ENCODE results near the gene NOX3. TPM values are rescaled to one million over a fixed set of nuclear protein-coding genes. Genes with fewer than 3 reads are reported as not detected.
"Not testable (repeated sequence)": the region's sequence is repeated elsewhere in the genome, so short reads cannot be mapped to it uniquely, and the experiment has no call there.

Gene NOX3
- total RNA-seq, 1 donor from 2014 or later, result not detected

- no peak for DNase-seq (ENCODE audit: low spot score)
- Mint-ChIP-seq H3K36me3 (ENCODE audit: low read depth) (no peaks in the 10 kb centered on the region), H3K9me3 (no peaks in the 10 kb centered on the region), H3K4me3 (no peak overlapping the region), H3K4me1 (ENCODE audit: low read depth) (no peaks in the 10 kb centered on the region), H3K27ac (no peak overlapping the region), H3K27me3 (ENCODE audit: insufficient read depth) (no peaks in the 10 kb centered on the region)
- intact Hi-C loops (cut with micrococcal nuclease), result no loop called here
These were observed 31.9 kb upstream of the NOX3 start for GRCh38 chr6:155487371-155488130.

- no peaks in the 10 kb centered on the region for H3K4me1 Mint-ChIP-seq (ENCODE audit: low read depth)
- H3K9me3 Mint-ChIP-seq, result no peaks in the 10 kb centered on the region
- no peaks in the 10 kb centered on the region for H3K36me3 Mint-ChIP-seq (ENCODE audit: low read depth)
- intact Hi-C loops (cut with micrococcal nuclease), result no loop called here
- no peak for DNase-seq (ENCODE audit: low spot score)
- no peak overlapping the region for H3K4me3 Mint-ChIP-seq
- H3K27ac Mint-ChIP-seq, result no peak overlapping the region
- no peaks in the 10 kb centered on the region for H3K27me3 Mint-ChIP-seq (ENCODE audit: insufficient read depth)
These were observed 31.2 kb upstream of the NOX3 start for GRCh38 chr6:155486721-155487294.

GRCh38 chr6:155485756-155486155 is 30.1 kb upstream of the NOX3 start:
- Mint-ChIP-seq H3K27me3 (ENCODE audit: insufficient read depth) (no peaks in the 10 kb centered on the region), H3K36me3 (ENCODE audit: low read depth) (no peaks in the 10 kb centered on the region), H3K27ac (no peak overlapping the region), H3K4me3 (no peak overlapping the region), H3K9me3 (no peaks in the 10 kb centered on the region), H3K4me1 (ENCODE audit: low read depth) (no peaks in the 10 kb centered on the region)
- no peak for DNase-seq (ENCODE audit: low spot score)
- intact Hi-C loops (cut with micrococcal nuclease), result no loop called here

- Mint-ChIP-seq H3K4me1 (ENCODE audit: low read depth) (no peaks in the 10 kb centered on the region), H3K27me3 (ENCODE audit: insufficient read depth) (peaks cover 2% of the 10 kb centered on the region), H3K36me3 (ENCODE audit: low read depth) (no peaks in the 10 kb centered on the region), H3K4me3 (no peak overlapping the region), H3K9me3 (no peaks in the 10 kb centered on the region), H3K27ac (no peak overlapping the region)
- intact Hi-C loops (cut with micrococcal nuclease), result no loop called here
- no peak for DNase-seq (ENCODE audit: low spot score)
These were observed 28.2 kb upstream of the NOX3 start for GRCh38 chr6:155483858-155484257.

GRCh38 chr6:155481215-155481614 is 25.6 kb upstream of the NOX3 start:
- H3K4me1 Mint-ChIP-seq (ENCODE audit: low read depth), result no peaks in the 10 kb centered on the region
- no peak overlapping the region for H3K27ac Mint-ChIP-seq
- no peak for DNase-seq (ENCODE audit: low spot score)
- intact Hi-C loops (cut with micrococcal nuclease), result no loop called here
- H3K36me3 Mint-ChIP-seq (ENCODE audit: low read depth), result no peaks in the 10 kb centered on the region
- H3K9me3 Mint-ChIP-seq, result no peaks in the 10 kb centered on the region
- peaks cover 2% of the 10 kb centered on the region for H3K27me3 Mint-ChIP-seq (ENCODE audit: insufficient read depth)
- H3K4me3 Mint-ChIP-seq, result no peak overlapping the region

- no peak overlapping the region for H3K4me3 Mint-ChIP-seq
- H3K9me3 Mint-ChIP-seq, result peaks cover 20% of the 10 kb centered on the region
- no peaks in the 10 kb centered on the region for H3K4me1 Mint-ChIP-seq (ENCODE audit: low read depth)
- no peak overlapping the region for H3K27ac Mint-ChIP-seq
- intact Hi-C loops (cut with micrococcal nuclease), result no loop called here
- no peaks in the 10 kb centered on the region for H3K36me3 Mint-ChIP-seq (ENCODE audit: low read depth)
- H3K27me3 Mint-ChIP-seq (ENCODE audit: insufficient read depth), result no peaks in the 10 kb centered on the region
- no peak for DNase-seq (ENCODE audit: low spot score)
These were observed 18.1 kb upstream of the NOX3 start for GRCh38 chr6:155473741-155474140.

GRCh38 chr6:155472886-155473285 is 17.2 kb upstream of the NOX3 start:
- H3K4me3 Mint-ChIP-seq, result no peak overlapping the region
- no peaks in the 10 kb centered on the region for H3K27me3 Mint-ChIP-seq (ENCODE audit: insufficient read depth)
- no peak for DNase-seq (ENCODE audit: low spot score)
- no peaks in the 10 kb centered on the region for H3K4me1 Mint-ChIP-seq (ENCODE audit: low read depth)
- intact Hi-C loops (cut with micrococcal nuclease), result no loop called here
- H3K9me3 Mint-ChIP-seq, result peaks cover 27% of the 10 kb centered on the region
- no peak overlapping the region for H3K27ac Mint-ChIP-seq
- no peaks in the 10 kb centered on the region for H3K36me3 Mint-ChIP-seq (ENCODE audit: low read depth)

GRCh38 chr6:155470979-155471616 is 15.5 kb upstream of the NOX3 start:
- H3K27ac Mint-ChIP-seq; DNase-seq (ENCODE audit: low spot score); H3K4me3 Mint-ChIP-seq; H3K36me3 Mint-ChIP-seq (ENCODE audit: low read depth); H3K4me1 Mint-ChIP-seq (ENCODE audit: low read depth); H3K27me3 Mint-ChIP-seq (ENCODE audit: insufficient read depth); intact Hi-C loops (cut with micrococcal nuclease): not testable (repeated sequence)
- peaks cover 37% of the 10 kb centered on the region for H3K9me3 Mint-ChIP-seq

- H3K27me3 Mint-ChIP-seq (ENCODE audit: insufficient read depth); H3K27ac Mint-ChIP-seq; H3K4me3 Mint-ChIP-seq; H3K4me1 Mint-ChIP-seq (ENCODE audit: low read depth); DNase-seq (ENCODE audit: low spot score); H3K36me3 Mint-ChIP-seq (ENCODE audit: low read depth); intact Hi-C loops (cut with micrococcal nuclease): not testable (repeated sequence)
- H3K9me3 Mint-ChIP-seq, result peaks cover 51% of the 10 kb centered on the region
These were observed 12.9 kb upstream of the NOX3 start for GRCh38 chr6:155468543-155468942.

GRCh38 chr6:155466539-155466938 is 10.9 kb upstream of the NOX3 start:
- DNase-seq (ENCODE audit: low spot score), result no peak
- Mint-ChIP-seq H3K36me3 (ENCODE audit: low read depth) (no peaks in the 10 kb centered on the region), H3K9me3 (peaks cover 51% of the 10 kb centered on the region), H3K27ac (no peak overlapping the region), H3K4me3 (no peak overlapping the region), H3K4me1 (ENCODE audit: low read depth) (peaks cover 4% of the 10 kb centered on the region), H3K27me3 (ENCODE audit: insufficient read depth) (no peaks in the 10 kb centered on the region)
- intact Hi-C loops (cut with micrococcal nuclease), result no loop called here

- H3K4me1 Mint-ChIP-seq (ENCODE audit: low read depth), result peaks cover 12% of the 10 kb centered on the region
- intact Hi-C loops (cut with micrococcal nuclease), result no loop called here
These were observed 5.9 kb upstream of the NOX3 start for GRCh38 chr6:155461556-155461955.

GRCh38 chr6:155454471-155454870 is 1.2 kb downstream of the NOX3 start:
- intact Hi-C loops (cut with micrococcal nuclease), result no loop called here
- Mint-ChIP-seq H3K4me3 (no peak overlapping the region), H3K9me3 (no peaks in the 10 kb centered on the region), H3K27me3 (ENCODE audit: insufficient read depth) (peaks cover 6% of the 10 kb centered on the region), H3K27ac (no peak overlapping the region), H3K4me1 (ENCODE audit: low read depth) (no peaks in the 10 kb centered on the region), H3K36me3 (ENCODE audit: low read depth) (no peaks in the 10 kb centered on the region)
- DNase-seq (ENCODE audit: low spot score), result no peak

More at GRCh38 chr6:155461556-155461955, 5.9 kb upstream of the NOX3 start:
- Mint-ChIP-seq H3K9me3 (peaks cover 16% of the 10 kb centered on the region), H3K27me3 (ENCODE audit: insufficient read depth) (no peaks in the 10 kb centered on the region), H3K36me3 (ENCODE audit: low read depth) (no peaks in the 10 kb centered on the region), H3K27ac (no peak overlapping the region), H3K4me3 (no peak overlapping the region)
- no peak for DNase-seq (ENCODE audit: low spot score)

- peaks cover 8% of the 10 kb centered on the region for H3K27me3 Mint-ChIP-seq (ENCODE audit: insufficient read depth)
- intact Hi-C loops (cut with micrococcal nuclease), result no loop called here
These were observed 1.6 kb downstream of the NOX3 start for GRCh38 chr6:155454008-155454407.

More at GRCh38 chr6:155454008-155454407, 1.6 kb downstream of the NOX3 start:
- no peak overlapping the region for H3K4me3 Mint-ChIP-seq
- no peaks in the 10 kb centered on the region for H3K36me3 Mint-ChIP-seq (ENCODE audit: low read depth)
- no peaks in the 10 kb centered on the region for H3K9me3 Mint-ChIP-seq
- DNase-seq (ENCODE audit: low spot score), result no peak
- H3K4me1 Mint-ChIP-seq (ENCODE audit: low read depth), result no peaks in the 10 kb centered on the region
- H3K27ac Mint-ChIP-seq, result no peak overlapping the region

All from activated T-helper 1 cell treated with anti-CD3 and anti-CD28 coated beads, Interleukin-12 subunit alpha, Interleukin-12 subunit beta, Interleukin-2, Interleukin-4 antibody, amounts not matched to agents 30 ng/mL and 10 ng/mL and 1 ng/mL, durations not matched to agents 14 hours and 24 hours and 36 hours (primary cell).